ENCODE measurements around the gene PRDM7. TPM values are rescaled to one million over a fixed set of nuclear protein-coding genes. Genes with fewer than 3 reads are reported as not detected.

The PRDM7 gene
- total and polyA plus RNA-seq, 2 of the 8 experiments (the other 6 are each of a cell fraction or from before 2014, with no cell fraction given) = 0.02 TPM; not detected in 1

GRCh38 chr16:90018652-90019542 is 58.2 kb downstream of the PRDM7 start, which contains the start of gene DBNDD1:
Gene DBNDD1, minus strand, starts transcription at chr16:90019456. Its CDS starts 115 bp downstream, at chr16:90019341.
- Histone ChIP-seq H2BK5ac (ENCODE audit: low read depth, low read length) (peak within 1 kb of the TSS; percentile 71), H3K4me2 (ENCODE audit: insufficient read depth in 1 of 2, low read depth in 2 of 2, low read length in 2 of 2) (peak within 1 kb of the TSS; percentile 90 to 94), H3K9me3 (ENCODE audit: insufficient read depth in 2 of 2, low read depth in 1 of 2, low read length in 1 of 2) (no peaks in the 10 kb centered on the region), H3K79me2 (ENCODE audit: control insufficient read depth in 1 of 2, insufficient read depth in 2 of 2, low read length in 2 of 2) (peaks cover 0 to 12% of the 10 kb centered on the region in 2 experiments; a peak in 2 of 4 replicates), H3K56ac (replicated peaks; ENCODE audit: insufficient read length, low read depth, low read length) (peak within 1 kb of the TSS; percentile 93), H2AFZ (ENCODE audit: low read length) (no peak within 1 kb of the TSS), H2BK120ac (replicated peaks; ENCODE audit: low read depth, low read length) (peak within 1 kb of the TSS; percentile 70), H4K20me1 (replicated peaks in 1 of 2; ENCODE audit: control insufficient read depth in 1 of 2, insufficient read depth in 2 of 2, low read length in 2 of 2) (peaks cover 8 to 18% of the 10 kb centered on the region in 2 experiments), H2AK5ac (ENCODE audit: low read depth, low read length) (peak within 1 kb of the TSS; percentile 79; the same call in 1 of the 2 replicates), H2BK12ac (ENCODE audit: low read depth, low read length) (peak within 1 kb of the TSS; percentile 86), H2BK20ac (ENCODE audit: low read length) (0 out of 2 replicates have a peak within 1 kb of the TSS, but pooled peaks have one; percentile 21), H3K23me2 (ENCODE audit: low read depth, low read length) (peaks cover 9% of the 10 kb centered on the region; the same call in 1 of the 2 replicates), H3K4me3 (ENCODE audit: extremely low read depth in 1 of 4, insufficient read depth in 2 of 4, low read depth in 3 of 4, low read length in 4 of 4) (peak within 1 kb of the TSS; percentile 74 to 85 (median 78)), H3K14ac (ENCODE audit: insufficient read length) (peak within 1 kb of the TSS; percentile 68), H3K27ac (ENCODE audit: low read depth, low read length) (peak within 1 kb of the TSS; percentile 61; the same call in 1 of the 2 replicates), H4K5ac (ENCODE audit: insufficient read length, low read depth, low read length) (peak within 1 kb of the TSS; percentile 40), H4K8ac (ENCODE audit: extremely low read depth, insufficient read depth, low read length) (peak within 1 kb of the TSS; percentile 96; the same call in 1 of the 2 replicates), H3K4me1 (replicated peaks in 1 of 4; ENCODE audit: control insufficient read depth in 3 of 4, insufficient read depth in 4 of 4, low read length in 3 of 4) (peaks cover 8 to 12% (median 8%) of the 10 kb centered on the region in 4 experiments; a peak in 6 of 7 replicates), H3K27me3 (replicated peaks in 1 of 4; ENCODE audit: control insufficient read depth in 3 of 4, extremely low read depth in 1 of 4, insufficient read depth in 3 of 4, low read length in 3 of 4) (no peaks in the 10 kb centered on the region; a peak in 2 of 7 replicates), H2BK15ac (ENCODE audit: low read length) (no peak within 1 kb of the TSS), H3K9ac (replicated peaks in 1 of 4; ENCODE audit: extremely low read depth in 1 of 4, low read depth in 3 of 4, low read length in 3 of 4) (peak within 1 kb of the TSS; percentile 67 to 89 (median 76)), H3K79me1 (ENCODE audit: low read depth, low read length) (peaks cover 8% of the 10 kb centered on the region), H4K91ac (replicated peaks; ENCODE audit: insufficient read length, low read length) (peak within 1 kb of the TSS; percentile 52), H3K23ac (ENCODE audit: insufficient read length) (no peak within 1 kb of the TSS), H3K18ac (ENCODE audit: extremely low read depth, low read length) (peak within 1 kb of the TSS; percentile 78), H3K36me3 (ENCODE audit: control insufficient read depth in 2 of 4, insufficient read depth in 4 of 4, low read length in 3 of 4) (peaks cover 0 to 6% (median 3%) of the 10 kb centered on the region in 4 experiments; a peak in 3 of 8 replicates), H3K4ac (replicated peaks; ENCODE audit: insufficient read length, low read depth, low read length) (no peak within 1 kb of the TSS)
- 3% methylated on average over 31 of the region's 103 CpGs; no CpG with 5 or more reads in 1 of the 2 experiments for WGBS, 2 experiments (ENCODE audit: extremely low coverage in 1 of 2, insufficient coverage in 1 of 2, insufficient read length in 1 of 2, insufficient replicate concordance in 2 of 2, low coverage in 1 of 2, low lambda C conversion rate in 2 of 2, missing lambda C conversion rate in 1 of 2)
- no peak for FAIRE-seq
- peak in 1 of 2 experiments; percentile 77 for DNase-seq (ENCODE audit: low read depth in 1 of 2, low spot score in 2 of 2)
- ChIA-PET CTCF (ENCODE audit: partially characterized antibody) (interaction anchor here (0.6 to 1.5 kb wide), 9 partner anchors 12 to 313 kb away, joined by 3 to 9 read pairs (median 3); no protein-coding TSS in a partner anchor), POLR2A (ENCODE audit: partially characterized antibody) (interaction anchor here (0.6 to 12.1 kb wide), 20 partner anchors 8 to 314 kb away, joined by 3 to 81 read pairs (median 5); partner anchors contain the start of genes MC1R, TCF25 and TUBB3)
- TF ChIP-seq KDM4A (IDR thresholded peaks at IDR 0.05; ENCODE audit: low read depth, low read length, severe bottlenecking) (peak; percentile 75), HDAC2 (IDR thresholded peaks at IDR 0.05; ENCODE audit: borderline replicate concordance in 1 of 2, low read depth in 2 of 2, low read length in 2 of 2) (no peak), KDM5A (IDR thresholded peaks at IDR 0.05; ENCODE audit: low read length) (no peak), ASH2L (IDR thresholded peaks at IDR 0.05; ENCODE audit: low read length) (peak; percentile 69), BACH1 (IDR thresholded peaks at IDR 0.05; ENCODE audit: low read length) (no peak), TAF1 (IDR thresholded peaks at IDR 0.05; ENCODE audit: low read depth, low read length) (no peak), SP2 (IDR thresholded peaks at IDR 0.05; ENCODE audit: low read length) (no peak), GABPA (IDR thresholded peaks at IDR 0.05; ENCODE audit: borderline replicate concordance, insufficient read depth, low read length) (no peak), HDAC6 (IDR thresholded peaks at IDR 0.05; ENCODE audit: low read depth, low read length) (no peak), PHF8 (conservative IDR thresholded peaks at IDR 0.05; ENCODE audit: low read depth, low read length) (peak; percentile 45; the same call in 1 of the 2 replicates)

Measured in H1 (cell line).